HG02870 (cell line): ENCODE results near the gene DLEC1.
"Not testable (repeated sequence)": the region's sequence is repeated elsewhere in the genome, so short reads cannot be mapped to it uniquely, and the experiment has no call there.

Experiments
- ATAC-seq: cut with Tn5 transposase; IDR thresholded peaks from one replicate; pipeline ENCODE4 v1.9.1; 2021; ENCODE audit warnings: mild to moderate bottlenecking, moderate library complexity; ENCODE audit not compliant: unreplicated experiment

The DLEC1 gene

DNA sequence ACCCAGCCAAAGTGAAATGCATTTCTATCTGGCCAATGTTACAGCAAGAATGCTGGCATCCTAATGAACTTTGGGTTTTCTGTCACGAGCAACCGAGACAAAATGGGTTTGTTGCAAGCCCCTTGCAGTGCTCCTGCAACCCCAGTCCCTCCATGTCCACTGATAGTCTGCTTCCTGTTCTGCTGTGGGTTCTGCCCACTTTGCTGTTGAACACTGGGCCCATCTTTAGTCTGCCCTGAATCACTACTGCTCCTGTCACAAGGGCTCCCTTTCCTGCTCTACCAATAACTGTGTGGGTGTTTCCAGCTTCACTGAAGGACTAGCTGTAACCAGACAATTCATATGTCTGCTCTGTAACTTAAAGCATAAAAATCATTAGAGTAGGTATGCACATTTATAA, 113.6 kb downstream of the DLEC1 start:
- ATAC-seq, result no peak

DNA sequence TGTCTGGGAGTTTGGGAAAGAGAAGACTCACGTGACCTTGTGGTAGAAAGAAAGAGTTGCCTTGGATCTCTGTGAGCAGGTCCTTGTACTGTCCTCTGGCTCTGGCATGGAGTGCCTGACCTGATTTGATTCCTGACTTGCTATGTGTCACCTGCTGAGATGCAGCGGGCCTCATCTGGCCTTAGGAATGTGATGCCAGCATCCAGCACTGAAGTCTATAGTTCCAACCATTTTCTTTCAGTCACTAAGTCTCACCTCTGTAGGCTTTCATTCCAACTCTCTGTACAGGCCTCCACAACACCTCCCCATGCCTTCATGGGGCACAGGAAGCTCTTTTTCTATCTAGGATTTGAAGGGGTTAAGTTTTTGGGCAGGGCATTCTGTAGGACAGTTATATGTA, 114.2 kb downstream of the DLEC1 start:
- no peak for ATAC-seq

DNA sequence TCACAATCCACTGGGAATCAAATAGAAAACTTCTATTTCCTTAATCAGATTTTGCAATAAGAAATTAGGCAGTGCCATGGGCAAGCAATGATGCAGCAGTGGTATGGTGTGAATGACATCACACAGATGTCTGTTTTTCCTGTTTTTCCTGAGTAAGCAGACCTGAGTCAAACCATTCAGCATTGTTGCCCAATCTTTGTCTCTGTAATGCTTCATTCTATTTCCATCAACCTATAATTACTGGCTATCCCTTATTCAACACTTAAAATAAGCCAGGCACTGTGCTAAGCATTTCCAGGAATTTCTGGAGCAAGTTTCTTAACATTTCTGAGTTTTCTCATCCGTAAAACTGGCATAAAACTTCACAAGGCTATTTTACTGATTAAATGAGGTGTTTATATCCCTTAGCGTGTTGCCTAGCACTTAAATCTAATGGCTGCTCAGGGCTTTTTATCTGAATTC, 115.1 kb downstream of the DLEC1 start:
- ATAC-seq, result no peak

DNA sequence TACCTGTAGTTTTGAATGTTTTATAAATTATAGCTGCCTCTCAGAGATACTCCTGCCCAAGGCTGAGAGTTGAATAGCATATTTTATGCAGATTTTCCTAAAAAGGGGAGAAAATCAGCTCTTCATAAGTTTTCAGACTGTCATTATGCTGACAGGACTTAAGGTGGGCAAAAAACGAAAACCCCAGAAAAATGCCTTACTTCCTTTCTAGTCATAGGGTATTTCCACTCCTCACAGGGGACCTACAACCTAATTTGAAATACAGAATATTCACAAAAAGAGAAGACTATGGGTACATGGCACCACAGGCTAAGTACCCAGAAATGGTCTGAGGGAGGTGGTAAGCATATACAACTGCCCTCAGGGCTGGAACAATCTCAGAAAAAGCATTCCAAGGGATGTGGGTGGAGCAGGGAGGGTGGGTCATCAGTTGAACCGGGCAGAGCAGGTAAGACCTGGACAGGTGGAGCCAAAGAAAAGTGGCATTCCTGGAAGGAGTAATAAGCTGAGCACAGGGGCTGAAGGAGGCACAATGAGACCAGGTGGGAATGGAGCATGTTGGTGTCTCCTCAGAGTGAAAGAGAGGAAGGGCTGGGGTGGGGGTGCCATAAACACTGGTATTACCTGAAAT, 115.7 kb downstream of the DLEC1 start:
- ATAC-seq, result peak; percentile 36

DNA sequence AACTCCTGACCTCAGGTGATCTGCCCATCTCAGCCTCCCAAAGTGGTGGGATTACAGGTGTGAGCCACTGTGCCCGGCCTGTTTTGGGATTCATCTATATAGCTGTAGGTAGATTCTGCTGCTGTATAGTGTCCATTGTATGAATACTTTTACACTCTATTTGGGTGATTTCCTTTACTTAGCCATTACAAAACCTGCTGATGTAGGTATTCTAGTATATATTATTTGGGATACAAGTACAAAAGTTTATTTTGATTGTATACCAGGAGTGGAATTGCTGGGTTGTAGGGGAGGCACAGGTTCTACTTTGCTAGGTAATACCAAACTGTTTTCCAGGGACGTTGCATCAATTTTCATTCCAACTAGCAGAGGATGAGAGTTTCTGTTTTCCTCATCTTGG, 116.8 kb downstream of the DLEC1 start:
- no peak for ATAC-seq

DNA sequence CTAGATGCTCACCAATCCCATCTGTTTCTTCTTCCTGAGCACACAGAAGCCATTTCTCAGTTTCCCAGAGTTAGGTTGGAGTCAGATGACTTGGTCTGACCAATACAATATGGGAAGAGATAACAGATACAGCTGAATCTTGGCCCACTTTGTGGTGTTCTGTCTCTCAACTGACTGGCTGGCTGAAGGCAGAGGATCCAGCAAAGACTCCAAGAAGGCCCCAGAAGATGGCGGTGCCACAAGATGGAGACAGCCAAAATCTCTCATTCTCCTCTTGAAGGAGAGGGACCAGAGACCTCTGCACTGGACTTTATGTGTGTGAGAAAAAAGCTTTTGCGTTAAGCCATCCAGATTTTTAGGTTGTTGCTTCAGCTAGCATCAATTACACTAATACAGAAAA, 118.1 kb downstream of the DLEC1 start:
- ATAC-seq, result no peak

DNA sequence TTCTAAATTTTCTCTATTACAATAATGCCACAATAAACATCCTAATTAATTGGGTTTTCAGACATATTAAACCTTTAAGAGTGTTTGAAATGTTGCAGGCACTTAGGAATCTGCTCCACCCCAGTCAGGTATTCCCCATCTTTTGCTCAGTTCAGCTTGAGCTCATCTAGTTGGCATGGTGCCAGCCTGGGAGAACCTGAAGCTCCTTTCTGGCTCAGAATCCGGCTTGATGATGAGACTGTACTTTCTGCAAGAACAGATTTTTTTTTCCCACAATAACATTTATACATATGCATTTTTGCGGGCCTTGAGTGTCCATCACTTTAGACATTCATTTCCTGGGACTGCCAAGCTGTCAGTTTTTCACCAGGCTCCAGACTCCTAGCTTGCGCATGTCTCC, 118.6 kb downstream of the DLEC1 start:
- ATAC-seq, result no peak

DNA sequence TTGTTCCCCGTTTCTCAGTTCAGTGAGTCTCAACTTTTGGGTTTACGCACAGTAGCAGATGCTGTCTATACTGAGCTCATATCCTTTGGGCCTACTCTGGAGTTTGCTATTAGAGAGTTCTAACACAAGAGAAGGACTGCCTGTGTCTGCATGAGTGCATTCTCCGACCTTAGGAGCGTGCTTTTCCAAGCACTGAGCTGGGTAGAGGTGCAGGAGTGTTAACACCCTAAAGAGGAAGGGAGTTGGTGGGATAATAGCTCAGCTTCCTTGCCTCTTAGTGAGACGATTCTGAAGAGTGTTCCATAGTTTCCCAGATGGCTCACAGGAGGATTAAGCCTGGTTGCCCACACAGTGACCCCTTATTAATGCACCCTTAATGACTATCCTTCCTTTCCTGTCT, 119.5 kb downstream of the DLEC1 start:
- ATAC-seq, result no peak

DNA sequence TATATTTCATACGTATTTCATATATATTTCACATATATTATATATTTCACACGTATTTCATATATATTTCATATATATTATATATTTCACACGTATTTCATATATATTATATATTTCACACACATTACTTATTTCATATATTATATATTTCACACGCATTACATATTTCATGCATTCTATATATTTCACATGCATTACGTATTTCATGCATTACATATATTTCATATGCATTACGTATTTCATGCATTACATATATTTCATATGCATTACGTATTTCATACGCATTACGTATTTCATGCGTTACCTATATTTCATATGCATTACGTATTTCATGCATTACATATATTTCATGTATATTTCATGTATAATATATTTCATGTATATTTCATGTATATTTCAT, 121.7 kb downstream of the DLEC1 start:
- ATAC-seq, result not testable (repeated sequence)

DNA sequence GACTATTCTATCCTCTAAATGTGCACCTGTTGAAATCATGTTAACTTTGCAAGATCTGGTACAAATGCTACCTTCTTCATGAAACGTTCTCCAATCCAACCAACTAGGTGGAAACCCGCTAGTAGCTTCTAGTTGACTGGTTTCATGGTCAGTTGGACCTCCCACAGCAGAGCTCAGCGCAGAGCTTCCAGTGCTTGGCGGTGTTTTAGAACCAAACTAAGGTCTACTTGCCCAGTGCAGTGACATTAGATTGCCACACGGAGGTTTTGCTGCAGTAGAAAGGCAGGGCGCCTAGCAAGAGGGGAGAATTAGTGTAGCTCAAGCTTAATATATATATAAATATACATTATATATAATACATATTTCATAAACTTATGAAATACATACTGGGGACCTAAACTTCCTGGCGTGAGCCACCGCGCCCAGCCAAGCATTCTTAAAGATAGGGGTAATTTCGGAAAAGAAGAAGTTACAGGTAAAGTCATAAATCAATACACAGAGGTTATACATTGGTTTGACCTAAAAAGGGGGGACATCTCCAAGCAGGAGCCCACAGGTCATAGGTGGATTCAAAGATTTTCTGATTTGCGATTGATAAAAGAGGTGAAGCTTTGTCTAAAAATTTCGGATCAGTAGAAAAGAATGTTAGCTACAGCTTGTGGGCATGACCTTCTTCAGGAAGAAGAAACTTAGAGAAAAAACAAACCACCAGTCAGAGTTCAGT, 124.3 kb downstream of the DLEC1 start:
- ATAC-seq, result no peak

DNA sequence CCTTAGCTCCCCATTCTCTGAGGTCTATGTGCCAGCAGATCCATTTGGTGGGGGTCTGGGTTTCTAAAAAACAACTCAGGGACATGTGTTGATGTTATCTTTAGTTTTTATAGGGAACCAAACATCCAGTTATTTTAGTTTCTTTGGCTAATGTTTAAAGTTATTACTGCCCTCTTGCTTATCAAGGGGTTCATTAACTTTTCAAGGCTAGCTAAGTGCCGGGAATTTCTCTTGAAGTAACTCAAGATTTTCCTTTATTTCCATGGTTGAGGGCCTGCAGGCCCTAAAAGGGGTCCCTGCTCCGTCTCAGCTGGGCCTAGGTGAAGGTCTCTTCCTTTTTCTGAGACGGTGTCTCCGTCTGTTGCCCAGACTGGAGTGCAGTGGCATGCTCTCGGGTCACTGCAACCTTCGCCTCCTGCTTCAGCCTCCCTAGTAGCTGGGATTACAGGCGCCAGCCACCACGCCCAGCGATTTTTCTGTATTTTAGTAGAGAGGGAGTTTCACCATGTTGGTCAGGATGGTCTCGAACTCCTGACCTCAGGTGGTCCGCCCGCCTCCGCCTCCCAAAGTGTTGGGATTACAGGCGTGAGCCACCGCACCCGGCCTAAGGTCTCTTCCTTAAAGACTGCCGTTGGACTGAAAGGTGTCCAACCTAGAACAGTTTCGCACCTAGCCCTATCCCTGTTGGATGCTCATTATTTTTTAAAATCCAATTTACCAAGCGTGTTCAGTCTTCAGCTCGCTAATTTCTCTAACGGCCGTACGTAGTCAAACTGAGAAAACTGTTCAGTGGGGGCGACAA, 125.0 kb downstream of the DLEC1 start:
- no peak for ATAC-seq

DNA sequence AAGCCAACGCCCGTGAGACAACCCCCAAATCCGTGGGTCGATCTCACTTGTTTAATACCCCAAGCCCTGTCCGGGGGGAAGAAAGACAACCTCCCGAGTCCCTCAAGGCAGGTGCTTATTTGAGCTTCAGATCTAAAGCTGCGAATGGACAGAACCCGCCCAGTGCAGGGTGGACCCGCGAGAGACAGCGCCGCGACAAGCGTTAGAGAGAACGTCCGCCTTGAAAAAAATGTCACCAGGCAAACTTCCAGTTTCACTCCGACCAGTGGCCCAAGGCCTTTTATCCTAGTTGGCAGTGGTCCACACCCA, 125.6 kb downstream of the DLEC1 start:
- ATAC-seq, result peak; percentile 10

DNA sequence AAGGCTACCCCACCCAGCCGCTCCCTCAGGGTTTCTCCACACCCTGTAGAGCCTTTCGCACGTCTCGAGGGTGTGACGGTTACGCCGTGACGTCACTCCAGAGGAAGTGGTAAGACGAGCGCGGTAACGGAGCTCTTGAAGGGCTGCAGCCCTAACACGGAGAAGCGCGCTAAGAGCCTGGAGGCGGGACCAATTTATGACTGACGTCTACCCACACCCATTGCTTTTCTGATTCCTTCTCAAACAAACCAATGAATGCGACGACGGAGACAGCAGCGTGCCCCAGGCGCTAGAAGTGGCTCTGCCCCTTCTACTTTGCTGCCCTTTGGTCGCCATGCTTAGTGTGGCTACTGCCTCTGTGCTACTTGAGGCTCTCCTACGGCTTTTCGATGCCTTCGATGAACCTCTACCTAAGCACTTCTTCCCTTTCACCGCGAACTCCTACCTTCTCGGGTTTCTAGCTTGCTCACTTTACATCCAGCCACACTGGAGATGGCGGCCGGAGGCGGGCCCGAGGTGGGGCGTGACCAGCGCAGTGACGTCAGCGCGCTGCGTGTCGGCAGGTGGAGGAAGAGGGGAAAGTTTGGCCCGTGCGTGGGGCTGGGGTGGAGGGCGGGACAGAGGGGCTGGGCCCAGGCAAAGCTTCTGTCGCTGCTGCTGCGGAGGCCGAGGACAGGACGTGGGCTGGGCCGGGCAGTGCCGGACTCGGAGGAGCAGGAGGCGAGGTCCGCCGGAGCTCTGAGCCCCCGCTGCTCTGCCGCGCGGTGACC, 126.1 kb downstream of the DLEC1 start, which contains the start of gene OXSR1:
TSS of gene OXSR1 (plus strand) at position 586 of the 770 bp plus-strand sequence. CDS start 340 bp downstream, outside the sequence.
- ATAC-seq, result peak; percentile 91

DNA sequence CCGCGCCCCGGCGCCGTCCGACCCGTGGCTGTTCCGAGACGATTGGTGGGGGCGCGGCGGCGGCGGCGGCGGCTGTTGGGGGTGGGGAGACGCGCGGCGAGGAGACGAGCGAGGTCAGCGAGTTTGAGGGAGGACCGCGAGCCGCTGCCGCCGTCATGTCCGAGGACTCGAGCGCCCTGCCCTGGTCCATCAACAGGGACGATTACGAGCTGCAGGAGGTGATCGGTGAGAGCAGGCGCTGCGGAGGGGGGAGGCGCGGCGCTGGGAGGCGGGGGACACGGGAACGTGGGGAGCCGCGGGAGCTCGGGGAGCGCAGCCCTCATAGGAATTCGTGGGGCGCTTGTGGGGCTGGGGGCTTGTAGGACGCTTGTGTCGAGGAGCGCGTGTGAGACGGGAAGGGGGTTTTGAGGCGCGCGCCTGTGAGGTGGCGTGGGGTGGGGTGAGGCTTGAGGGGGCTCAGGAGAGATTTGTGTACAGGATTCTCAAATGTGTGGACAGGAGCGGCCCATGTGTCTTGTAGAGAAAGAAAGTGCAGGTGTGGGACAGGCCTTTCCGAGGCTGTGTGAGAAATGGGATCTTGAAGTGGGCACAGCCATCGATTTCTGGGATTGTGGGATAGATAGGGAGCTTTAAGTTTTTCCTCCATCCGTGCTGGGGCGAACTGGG, 126.8 kb downstream of the DLEC1 start:
- ATAC-seq, result no peak

DNA sequence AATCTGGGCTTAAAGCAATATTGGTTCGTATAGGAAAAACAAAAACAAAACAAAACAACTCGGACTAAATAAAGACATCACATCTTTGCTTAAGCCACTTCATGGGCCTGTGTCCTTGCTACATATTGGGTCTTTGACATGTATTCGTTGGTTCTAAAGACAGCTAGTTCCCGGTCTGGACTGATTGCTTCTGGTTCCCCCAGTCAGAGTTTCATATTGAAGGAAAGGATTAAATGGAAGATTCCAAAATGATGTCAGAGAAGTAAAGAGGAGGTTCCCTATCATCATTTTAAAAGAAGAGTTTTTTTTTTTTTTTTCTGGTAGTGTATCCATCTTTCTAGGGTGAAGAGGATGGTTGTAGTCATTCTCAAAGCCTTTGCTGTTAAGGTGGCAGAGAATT, 128.6 kb downstream of the DLEC1 start:
- no peak for ATAC-seq

DNA sequence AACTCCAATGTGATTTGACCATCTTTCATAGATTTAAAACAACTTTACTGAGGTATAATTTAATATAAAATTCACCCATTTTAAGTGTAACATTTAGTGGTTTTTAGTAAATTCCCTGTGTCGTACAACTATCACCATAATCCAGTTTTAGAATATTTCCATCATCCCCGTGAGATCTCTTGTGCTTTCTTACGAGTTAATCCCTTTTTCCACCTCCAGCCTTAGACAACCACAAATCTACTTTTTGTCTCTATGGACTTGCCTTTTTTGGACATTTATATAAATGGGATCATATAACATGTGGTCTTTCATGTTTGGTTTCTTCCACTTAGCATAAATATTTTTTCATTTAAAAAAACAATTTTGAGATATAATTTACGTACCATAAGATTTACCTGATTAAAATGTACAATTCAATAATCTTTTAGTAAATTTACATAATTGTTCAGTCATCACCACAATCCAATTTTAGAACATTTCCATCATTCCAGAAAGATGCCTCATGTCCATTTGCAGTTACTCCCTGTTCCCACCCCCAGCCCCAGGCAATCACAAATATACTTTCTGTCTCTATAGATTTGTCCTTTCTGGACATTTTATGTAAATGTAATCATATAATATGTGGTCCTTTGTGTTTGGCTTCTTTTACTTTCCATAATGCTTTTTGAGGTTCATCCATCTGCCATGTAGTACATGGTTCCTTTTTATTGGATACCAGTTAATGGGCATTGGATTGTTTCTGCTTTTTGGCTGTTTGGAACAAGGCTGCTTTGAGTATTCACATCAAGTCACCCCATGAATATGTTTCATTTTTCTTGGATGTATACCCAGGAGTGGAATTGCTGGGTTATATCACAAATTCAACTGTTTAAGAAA, 129.4 kb downstream of the DLEC1 start:
- no peak for ATAC-seq

DNA sequence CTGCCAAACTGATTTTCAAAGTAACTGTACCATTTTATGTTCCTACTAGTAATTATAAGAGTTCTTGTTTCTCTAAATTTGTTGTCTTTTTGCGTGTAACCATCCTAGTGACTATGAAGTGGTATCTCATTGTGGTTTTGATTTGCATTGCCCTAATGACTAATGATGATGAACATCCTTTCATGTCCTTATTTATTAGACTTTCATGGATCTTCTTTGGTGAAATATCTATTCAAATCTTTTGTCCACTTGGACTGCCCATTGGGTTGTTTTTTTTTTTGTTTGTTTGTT, 130.0 kb downstream of the DLEC1 start:
- no peak for ATAC-seq

DNA sequence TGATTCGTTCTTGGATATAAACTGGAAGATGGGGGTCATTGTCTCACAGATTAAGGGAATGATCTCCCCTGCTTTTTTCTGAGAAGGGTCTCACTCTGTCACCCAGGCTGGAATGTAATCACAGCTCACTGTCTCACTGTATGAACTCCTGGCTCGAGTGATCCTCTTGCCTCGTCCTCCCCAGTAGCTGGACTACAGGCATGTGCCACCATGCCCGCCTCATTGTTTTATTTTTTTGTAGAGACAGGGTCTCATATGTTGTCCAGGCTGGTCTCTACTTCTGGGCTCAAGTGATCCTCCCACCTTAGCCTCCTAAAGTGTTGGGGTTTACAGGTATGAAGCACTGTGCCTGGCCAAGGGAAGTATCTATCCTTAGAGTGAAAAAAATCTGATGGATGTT, 131.7 kb downstream of the DLEC1 start:
- ATAC-seq, result no peak

DNA sequence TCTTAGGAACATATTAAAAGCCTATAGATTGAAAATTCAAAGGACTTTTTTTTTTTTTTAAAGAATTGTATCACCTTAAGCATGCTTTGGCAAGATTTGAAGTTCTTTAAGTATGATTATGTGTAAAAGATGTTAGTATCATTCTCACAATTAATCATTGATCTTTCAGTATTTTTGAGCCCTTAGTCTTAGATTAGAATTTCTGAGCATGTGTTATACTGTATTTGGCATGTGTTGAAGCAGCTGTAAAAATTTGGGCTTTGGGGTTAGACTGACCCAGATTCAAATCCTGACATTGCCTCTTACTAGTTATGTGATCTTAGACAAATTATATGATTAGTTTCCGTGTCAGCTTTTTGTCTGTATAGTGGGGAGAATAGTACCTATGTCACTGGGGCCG, 132.6 kb downstream of the DLEC1 start:
- no peak for ATAC-seq
